H1 (cell line): ENCODE measurements around the gene PCDHA9. TPM values are rescaled to one million over a fixed set of nuclear protein-coding genes. Genes with fewer than 3 reads are reported as not detected.
"Not testable (repeated sequence)": the region's sequence is repeated elsewhere in the genome, so short reads cannot be mapped to it uniquely, and the experiment has no call there.

Experiments used
- CTCF ChIA-PET: fragments of 300-600 bp; sonication (Branson Sonifier 250); formaldehyde crosslinking; loops from one replicate; lab custom pipeline; 2021; ENCODE audit not compliant: partially characterized antibody; lab: Charles Lee
- POLR2A ChIA-PET: fragments of 300-600 bp; sonication (Branson Sonifier 250); formaldehyde crosslinking; loops from one replicate; lab custom pipeline; 2021; ENCODE audit warnings: inconsistent platforms; ENCODE audit not compliant: partially characterized antibody; lab: Charles Lee
- DNase-seq, 2 experiments: peaks; one replicate each; pipeline versions ENCODE4 v3.0.0 to v3.0.0-alpha.2; 2010 to 2022; ENCODE audit warnings: low spot score in 2 of 2, low read depth in 1 of 2, mixed read lengths in 1 of 2
- FAIRE-seq: peaks from 2 replicates; lab custom pipeline; 2011; peaks lifted over from hg19 to GRCh38; lab: Jason Lieb, UNC
- H2AFZ ChIP-seq: 2 replicates; pipeline ENCODE4 v1.8.1; 2012; ENCODE audit warnings: low read length, inconsistent platforms
- H2AK5ac ChIP-seq: 2 replicates; pipeline ENCODE4 v1.6.1; 2013; ENCODE audit warnings: low read depth, low read length
- H2BK120ac ChIP-seq: replicated peaks from 2 replicates; pipeline ENCODE3; 2013; ENCODE audit warnings: low read depth, low read length, inconsistent platforms
- H2BK12ac ChIP-seq: 2 replicates; pipeline ENCODE4 v1.6.1; 2013; ENCODE audit warnings: low read depth, low read length
- H2BK15ac ChIP-seq: 2 replicates; pipeline ENCODE4 v1.6.1; 2013; ENCODE audit warnings: low read length
- H2BK20ac ChIP-seq: 2 replicates; pipeline ENCODE4 v1.6.1; 2013; ENCODE audit warnings: low read length
- H2BK5ac ChIP-seq: 2 replicates; pipeline ENCODE4 v1.6.1; 2013; ENCODE audit warnings: low read depth, low read length
- H3K14ac ChIP-seq: 2 replicates; pipeline ENCODE4 v1.6.1; 2013; ENCODE audit warnings: inconsistent platforms; ENCODE audit not compliant: insufficient read length
- H3K18ac ChIP-seq: 2 replicates; pipeline ENCODE4 v1.6.1; 2013; ENCODE audit warnings: low read length; ENCODE audit errors: extremely low read depth
- H3K23ac ChIP-seq: 2 replicates; pipeline ENCODE4 v1.6.1; 2013; ENCODE audit warnings: inconsistent platforms; ENCODE audit not compliant: insufficient read length
- H3K23me2 ChIP-seq: 2 replicates; pipeline ENCODE4 v1.6.1; 2013; ENCODE audit warnings: low read depth, low read length
- H3K27ac ChIP-seq: 2 replicates; pipeline ENCODE4 v1.6.1; 2011; ENCODE audit warnings: low read depth, low read length, inconsistent platforms
- H3K27me3 ChIP-seq, 4 experiments: replicated peaks in 1 of 4; 1 replicate in 1 of 4; 2 replicates in 3 of 4; pipeline versions ENCODE4 v1.6.1 to v1.8.1; 2011 to 2013; ENCODE audit warnings: low read length in 3 of 4, mild to moderate bottlenecking in 3 of 4, inconsistent platforms in 2 of 4, mixed read lengths in 2 of 4, moderate library complexity in 1 of 4; ENCODE audit not compliant: control insufficient read depth in 3 of 4, insufficient read depth in 3 of 4; ENCODE audit errors: extremely low read depth in 1 of 4
- H3K36me3 ChIP-seq, 4 experiments: 2 replicates each; pipeline versions ENCODE4 v1.6.1 to v1.8.1; 2011 to 2013; ENCODE audit warnings: mild to moderate bottlenecking in 4 of 4, low read length in 3 of 4, moderate library complexity in 2 of 4, control low read depth in 1 of 4, inconsistent platforms in 1 of 4; ENCODE audit not compliant: insufficient read depth in 4 of 4, control insufficient read depth in 2 of 4
- H3K4ac ChIP-seq: replicated peaks from 2 replicates; pipeline ENCODE3; 2013; ENCODE audit warnings: low read length, low read depth, mixed read lengths, inconsistent platforms; ENCODE audit not compliant: insufficient read length
- H3K4me1 ChIP-seq, 4 experiments: replicated peaks in 1 of 4; 1 replicate in 1 of 4; 2 replicates in 3 of 4; pipeline versions ENCODE4 v1.6.1 to v1.8.1; 2011 to 2013; ENCODE audit warnings: low read length in 3 of 4, inconsistent platforms in 2 of 4, mixed read lengths in 1 of 4; ENCODE audit not compliant: insufficient read depth in 4 of 4, control insufficient read depth in 3 of 4
- H3K4me2 ChIP-seq, 2 experiments: 2 replicates each; pipeline versions ENCODE4 v1.6.1 to v1.8.1; 2011 to 2013; ENCODE audit warnings: low read depth in 2 of 2, low read length in 2 of 2, control low read depth in 1 of 2, inconsistent platforms in 1 of 2, mild to moderate bottlenecking in 1 of 2; ENCODE audit not compliant: insufficient read depth in 1 of 2
- H3K4me3 ChIP-seq, 4 experiments: fragments of 200-600, 300-600 bp in 1 of 4; sonication (generic), shearing (Covaris generic), sonication (Bioruptor Twin) in 1 of 4; 2 replicates each; pipeline versions ENCODE4 v1.5.1 to v1.8.1; 2011 to 2016; ENCODE audit warnings: low read length in 4 of 4, low read depth in 3 of 4, control low read depth in 2 of 4, inconsistent platforms in 2 of 4, mild to moderate bottlenecking in 2 of 4, mixed read lengths in 1 of 4, moderate library complexity in 1 of 4; ENCODE audit not compliant: insufficient read depth in 2 of 4; ENCODE audit errors: extremely low read depth in 1 of 4
- H3K56ac ChIP-seq: replicated peaks from 2 replicates; pipeline ENCODE3; 2013; ENCODE audit warnings: low read depth, mild to moderate bottlenecking, mixed read lengths, low read length, inconsistent platforms; ENCODE audit not compliant: insufficient read length
- H3K79me1 ChIP-seq: 2 replicates; pipeline ENCODE4 v1.6.1; 2013; ENCODE audit warnings: low read depth, low read length, control low read depth
- H3K79me2 ChIP-seq, 2 experiments: 2 replicates each; pipeline versions ENCODE4 v1.6.1 to v1.8.1; 2012 to 2013; ENCODE audit warnings: low read length in 2 of 2, mild to moderate bottlenecking in 2 of 2, inconsistent platforms in 1 of 2; ENCODE audit not compliant: insufficient read depth in 2 of 2, control insufficient read depth in 1 of 2
- H3K9ac ChIP-seq, 4 experiments: replicated peaks in 1 of 4; 1 replicate in 1 of 4; 2 replicates in 3 of 4; pipeline versions ENCODE4 v1.6.1 to v1.8.1; 2011 to 2013; ENCODE audit warnings: low read depth in 3 of 4, low read length in 3 of 4, control low read depth in 2 of 4, mild to moderate bottlenecking in 2 of 4, moderate library complexity in 2 of 4, inconsistent platforms in 1 of 4; ENCODE audit errors: extremely low read depth in 1 of 4
- H3K9me3 ChIP-seq, 2 experiments: 2 replicates each; pipeline versions ENCODE4 v1.6.1 to v1.8.1; 2012 to 2013; ENCODE audit warnings: mild to moderate bottlenecking in 2 of 2, moderate library complexity in 2 of 2, control low read depth in 1 of 2, inconsistent platforms in 1 of 2, low read depth in 1 of 2, low read length in 1 of 2, mixed read lengths in 1 of 2; ENCODE audit not compliant: insufficient read depth in 2 of 2
- H4K20me1 ChIP-seq, 2 experiments: replicated peaks in 1 of 2; 2 replicates each; pipeline versions ENCODE3 to v1.8.1; 2011 to 2013; ENCODE audit warnings: inconsistent platforms in 2 of 2, low read length in 2 of 2, mild to moderate bottlenecking in 1 of 2; ENCODE audit not compliant: insufficient read depth in 2 of 2, control insufficient read depth in 1 of 2
- H4K5ac ChIP-seq: 2 replicates; pipeline ENCODE4 v1.6.1; 2013; ENCODE audit warnings: low read length, low read depth, mixed read lengths, inconsistent platforms; ENCODE audit not compliant: insufficient read length
- H4K8ac ChIP-seq: 2 replicates; pipeline ENCODE4 v1.8.0; 2013; ENCODE audit warnings: mild to moderate bottlenecking, moderate library complexity, low read length, inconsistent platforms; ENCODE audit not compliant: insufficient read depth; ENCODE audit errors: extremely low read depth
- H4K91ac ChIP-seq: replicated peaks from 2 replicates; pipeline ENCODE3; 2013; ENCODE audit warnings: low read length, mixed read lengths, inconsistent platforms; ENCODE audit not compliant: insufficient read length
- WGBS, 2 experiments: shearing (Covaris generic) in 1 of 2; methylation state at CpG; one replicate each; pipeline versions ENCODE4 v1.1.6 to v1.1.7; 2013 to 2015; ENCODE audit warnings: low lambda C conversion rate in 2 of 2, mixed read lengths in 2 of 2, inconsistent platforms in 1 of 2, low coverage in 1 of 2, missing lambda C conversion rate in 1 of 2; ENCODE audit not compliant: insufficient replicate concordance in 2 of 2, insufficient coverage in 1 of 2, insufficient read length in 1 of 2; ENCODE audit errors: extremely low coverage in 1 of 2, missing lambda C conversion rate in 1 of 2; 5-methylcytosine and 5-hydroxymethylcytosine counted together
- polyA plus RNA-seq, 7 experiments: library from polyadenylated mRNA; depleted of rRNA in 3 of 7; stranded (reverse) in 5 of 7; unstranded in 2 of 7; fragments of >200 nt in 5 of 7; fragments of 200-250 nt in 2 of 7; gene quantifications; 1 replicate in 5 of 7; 2 replicates in 1 of 7; 4 replicates in 1 of 7; pipeline versions ENCODE4 v1.2.1 to v1.2.3, GENCODE V29; 2011 to 2013; ENCODE audit warnings: missing spikeins in 2 of 7, mixed read lengths in 2 of 7
- total RNA-seq: library from RNA; stranded (reverse); fragmentation: NEBNext Ultra II Directional; extraction: Animal tissue kit (Norgen Biotek cat#: 25700); gene quantifications from 2 replicates; pipeline ENCODE4 v1.2.1, GENCODE V29; 2021

PCDHA9 gene
- total and polyA plus RNA-seq, 2 of the 8 experiments (the other 6 are each of a cell fraction or from before 2014, with no cell fraction given) = 0.12 to 0.28 TPM

DNA sequence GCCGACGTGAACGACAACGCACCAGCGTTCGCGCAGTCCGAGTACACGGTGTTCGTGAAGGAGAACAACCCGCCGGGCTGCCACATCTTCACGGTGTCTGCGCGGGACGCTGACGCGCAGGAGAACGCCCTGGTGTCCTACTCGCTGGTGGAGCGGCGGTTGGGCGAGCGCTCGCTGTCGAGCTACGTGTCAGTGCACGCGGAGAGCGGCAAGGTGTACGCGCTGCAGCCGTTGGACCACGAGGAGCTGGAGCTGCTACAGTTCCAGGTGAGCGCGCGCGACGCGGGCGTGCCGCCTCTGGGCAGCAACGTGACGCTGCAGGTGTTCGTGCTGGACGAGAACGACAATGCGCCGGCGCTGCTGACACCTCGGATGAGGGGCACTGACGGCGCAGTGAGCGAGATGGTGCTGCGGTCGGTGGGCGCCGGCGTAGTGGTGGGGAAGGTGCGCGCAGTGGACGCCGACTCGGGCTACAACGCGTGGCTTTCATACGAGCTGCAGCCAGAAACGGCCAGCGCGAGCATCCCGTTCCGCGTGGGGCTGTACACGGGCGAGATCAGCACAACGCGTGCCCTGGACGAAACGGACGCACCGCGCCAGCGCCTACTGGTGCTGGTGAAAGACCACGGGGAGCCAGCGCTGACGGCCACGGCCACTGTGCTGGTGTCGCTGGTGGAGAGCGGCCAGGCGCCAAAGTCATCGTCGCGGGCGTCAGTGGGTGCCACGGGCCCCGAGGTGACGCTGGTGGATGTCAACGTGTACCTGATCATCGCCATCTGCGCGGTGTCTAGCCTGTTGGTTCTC is 1.9 kb downstream of the PCDHA9 start:
- H3K4me2 ChIP-seq, H3K4me3 ChIP-seq, H2BK12ac ChIP-seq, H2BK5ac ChIP-seq, H3K4ac ChIP-seq, H4K91ac ChIP-seq, H3K79me1 ChIP-seq, DNase-seq, H4K8ac ChIP-seq, H2BK120ac ChIP-seq, H3K23me2 ChIP-seq, H3K4me1 ChIP-seq, H2BK20ac ChIP-seq, H3K27ac ChIP-seq, FAIRE-seq, H3K14ac ChIP-seq, H3K23ac ChIP-seq, H3K9ac ChIP-seq, H4K5ac ChIP-seq, H3K56ac ChIP-seq, POLR2A ChIA-PET, H2BK15ac ChIP-seq, H4K20me1 ChIP-seq, H3K18ac ChIP-seq, H3K79me2 ChIP-seq, H3K27me3 ChIP-seq, H2AK5ac ChIP-seq, H3K9me3 ChIP-seq, H2AFZ ChIP-seq: not testable (repeated sequence)
- WGBS, 2 experiments = 97% methylated on average over 29 of the region's 101 CpGs; no CpG with 5 or more reads in 1 of the 2 experiments
- H3K36me3 ChIP-seq = peaks cover 0 to 10% (median 0%) of the 10 kb centered on the region in 4 experiments; a peak in 1 of 8 replicates
- CTCF ChIA-PET = interaction anchor here (1.5 kb wide), 1 partner anchor 16 kb away, joined by 4 read pairs; the partner anchor contains the start of gene PCDHA7
